Measurements from ENCODE around the gene SLC51A.
A peak's percentile ranks its signal among the peaks of the same experiment; 100 is the strongest.
"Not testable (repeated sequence)": the region's sequence is repeated elsewhere in the genome, so short reads cannot be mapped to it uniquely, and the experiment has no call there.

Gene SLC51A

GRCh38 chr3:196235452-196236122 is 19.3 kb downstream of the SLC51A start:
- ChIA-PET POLR2A (no interaction called here), CTCF (interaction anchor here (1.1 to 1.9 kb wide), 5 partner anchors 17 to 293 kb away, joined by 3 to 11 read pairs (median 4); no protein-coding TSS in a partner anchor)
- no peak overlapping the region for H3K4me3 ChIP-seq (ENCODE audit: low read depth, low read length)
- no peak for DNase-seq (ENCODE audit: low read depth, low spot score)
- TF ChIP-seq, protein P1, sequence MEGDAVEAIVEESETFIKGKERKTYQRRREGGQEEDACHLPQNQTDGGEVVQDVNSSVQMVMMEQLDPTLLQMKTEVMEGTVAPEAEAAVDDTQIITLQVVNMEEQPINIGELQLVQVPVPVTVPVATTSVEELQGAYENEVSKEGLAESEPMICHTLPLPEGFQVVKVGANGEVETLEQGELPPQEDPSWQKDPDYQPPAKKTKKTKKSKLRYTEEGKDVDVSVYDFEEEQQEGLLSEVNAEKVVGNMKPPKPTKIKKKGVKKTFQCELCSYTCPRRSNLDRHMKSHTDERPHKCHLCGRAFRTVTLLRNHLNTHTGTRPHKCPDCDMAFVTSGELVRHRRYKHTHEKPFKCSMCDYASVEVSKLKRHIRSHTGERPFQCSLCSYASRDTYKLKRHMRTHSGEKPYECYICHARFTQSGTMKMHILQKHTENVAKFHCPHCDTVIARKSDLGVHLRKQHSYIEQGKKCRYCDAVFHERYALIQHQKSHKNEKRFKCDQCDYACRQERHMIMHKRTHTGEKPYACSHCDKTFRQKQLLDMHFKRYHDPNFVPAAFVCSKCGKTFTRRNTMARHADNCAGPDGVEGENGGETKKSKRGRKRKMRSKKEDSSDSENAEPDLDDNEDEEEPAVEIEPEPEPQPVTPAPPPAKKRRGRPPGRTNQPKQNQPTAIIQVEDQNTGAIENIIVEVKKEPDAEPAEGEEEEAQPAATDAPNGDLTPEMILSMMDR (IDR thresholded peaks at IDR 0.05; ENCODE audit: insufficient read depth, low read length, missing control alignments) = no peak

DNA sequence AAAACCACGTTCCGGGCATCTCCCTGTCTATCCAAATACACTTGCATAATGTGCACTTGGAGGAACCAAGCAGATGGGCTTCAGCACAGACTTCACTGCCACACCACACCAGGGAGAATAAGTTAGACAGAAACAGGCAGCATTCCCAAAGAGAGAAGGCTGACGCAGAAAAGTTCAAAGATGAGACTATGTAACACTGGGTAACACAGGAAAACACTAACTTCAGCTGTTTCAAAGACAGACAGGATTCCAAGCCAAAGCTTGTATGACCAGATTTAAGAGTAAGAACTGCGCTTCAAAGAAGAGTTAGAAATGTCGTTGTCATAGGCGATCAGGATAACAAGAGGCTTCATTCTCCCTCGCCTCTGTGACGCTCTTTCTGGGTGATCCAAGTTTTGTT is 19.9 kb downstream of the SLC51A start:
- DNase-seq (ENCODE audit: low read depth, low spot score) = no peak
- CTCF ChIA-PET = interaction anchor here (1.3 to 1.9 kb wide), 4 partner anchors 17 to 293 kb away, joined by 3 to 11 read pairs (median 7); no protein-coding TSS in a partner anchor
- TF ChIP-seq, protein P1 (IDR thresholded peaks at IDR 0.05; ENCODE audit: insufficient read depth, low read length, missing control alignments) = no peak
- no peak overlapping the region for H3K4me3 ChIP-seq (ENCODE audit: low read depth, low read length)
- POLR2A ChIA-PET = no interaction called here

DNA sequence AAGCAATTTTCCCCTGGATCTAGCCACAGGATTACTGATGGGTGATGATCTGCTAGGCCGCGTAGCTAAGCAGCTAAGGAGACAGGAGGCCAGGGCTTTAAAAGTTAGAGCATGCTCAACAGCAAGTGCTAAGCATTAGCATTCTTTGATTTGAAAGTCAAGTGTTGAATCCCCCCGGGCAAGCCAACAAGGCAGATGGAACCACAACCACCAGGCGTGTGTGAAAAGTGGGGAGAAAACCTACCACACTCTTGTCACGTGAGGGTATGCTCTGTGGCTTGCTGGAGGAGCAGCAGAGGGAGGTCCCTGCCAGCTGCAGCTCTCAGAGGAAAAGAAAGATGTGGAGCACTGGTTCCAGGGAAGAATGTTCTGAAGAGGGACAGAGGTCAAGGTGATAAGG is 20.9 kb downstream of the SLC51A start:
- CTCF ChIA-PET = interaction anchor here (1.2 to 2.0 kb wide), 4 partner anchors 16 to 286 kb away, joined by 3 to 6 read pairs (median 4); no protein-coding TSS in a partner anchor
- DNase-seq (ENCODE audit: low read depth, low spot score) = no peak
- TF ChIP-seq, protein P1 (IDR thresholded peaks at IDR 0.05; ENCODE audit: insufficient read depth, low read length, missing control alignments) = no peak
- POLR2A ChIA-PET = no interaction called here
- no peak overlapping the region for H3K4me3 ChIP-seq (ENCODE audit: low read depth, low read length)

- TF ChIP-seq, protein P1 (IDR thresholded peaks at IDR 0.05; ENCODE audit: insufficient read depth, low read length, missing control alignments) = no peak
- DNase-seq (ENCODE audit: low read depth, low spot score) = peak; percentile 29
- POLR2A ChIA-PET = no interaction called here
- CTCF ChIA-PET = interaction anchor here (1.2 to 2.0 kb wide), 3 partner anchors 17 to 284 kb away, joined by 3 to 6 read pairs (median 5); no protein-coding TSS in a partner anchor
- no peak overlapping the region for H3K4me3 ChIP-seq (ENCODE audit: low read depth, low read length)
Measured at GRCh38 chr3:196238612-196239560, 22.6 kb downstream of the SLC51A start.

DNA sequence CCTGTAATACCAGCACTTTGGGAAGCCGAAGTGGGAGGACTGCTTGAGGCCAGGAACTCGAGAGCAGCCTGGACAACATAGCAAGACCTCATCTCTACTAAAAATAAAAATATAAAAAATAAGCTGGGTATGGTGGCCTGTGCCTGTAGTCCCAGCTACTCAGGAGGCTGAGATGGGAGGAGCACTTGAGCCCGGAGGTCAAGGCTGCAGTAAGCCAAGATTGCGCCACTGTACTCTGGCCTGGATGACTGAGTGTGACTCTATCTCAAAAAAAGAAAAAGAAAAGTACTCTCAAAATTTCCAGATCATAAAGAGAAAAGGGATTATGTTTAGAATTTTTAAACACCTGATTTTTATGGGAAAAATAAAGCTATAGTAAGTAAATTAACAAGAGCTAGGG is 24.1 kb downstream of the SLC51A start:
- H3K4me3 ChIP-seq (ENCODE audit: low read depth, low read length) = no peak overlapping the region
- ChIA-PET POLR2A (no interaction called here), CTCF (interaction anchor here (0.6 to 3.3 kb wide), 5 partner anchors 14 to 288 kb away, joined by 3 to 28 read pairs (median 4); no protein-coding TSS in a partner anchor)
- DNase-seq (ENCODE audit: low read depth, low spot score) = no peak
- TF ChIP-seq, protein P1 (IDR thresholded peaks at IDR 0.05; ENCODE audit: insufficient read depth, low read length, missing control alignments) = no peak

DNA sequence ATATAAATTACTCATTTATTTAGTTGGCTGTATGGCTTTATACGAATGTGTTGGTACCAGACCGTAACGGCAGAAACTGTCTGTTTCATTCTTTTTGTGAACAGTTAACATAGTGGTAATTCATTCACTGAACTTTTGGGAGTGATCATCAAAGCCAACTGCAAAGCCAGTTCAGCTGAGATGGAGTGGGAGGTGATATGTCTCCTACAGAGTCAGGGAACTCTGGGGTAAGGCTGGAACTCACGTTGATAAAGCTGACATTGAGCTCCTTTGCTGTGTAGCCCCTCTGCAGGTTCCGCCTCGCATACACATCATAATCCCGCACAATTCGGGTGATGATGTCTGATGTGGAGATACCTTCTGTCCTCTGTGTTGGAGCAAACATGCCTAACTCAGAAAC is 25.4 kb downstream of the SLC51A start:
- H3K4me3 ChIP-seq (ENCODE audit: low read depth, low read length) = no peak overlapping the region
- ChIA-PET POLR2A (no interaction called here), CTCF (interaction anchor here (1.0 to 3.3 kb wide), 2 partner anchors 12 to 45 kb away, joined by 3 to 28 read pairs; no protein-coding TSS in a partner anchor)
- TF ChIP-seq, protein P1 (IDR thresholded peaks at IDR 0.05; ENCODE audit: insufficient read depth, low read length, missing control alignments) = no peak
- DNase-seq (ENCODE audit: low read depth, low spot score) = no peak

- H3K4me3 ChIP-seq (ENCODE audit: low read depth, low read length); POLR2A ChIA-PET; DNase-seq (ENCODE audit: low read depth, low spot score): not testable (repeated sequence)
- CTCF ChIA-PET = interaction anchor here (0.9 kb wide), 1 partner anchor 10 kb away, joined by 3 read pairs; no protein-coding TSS in a partner anchor
Measured at GRCh38 chr3:196244166-196244565, 27.8 kb downstream of the SLC51A start.

All from AG04449 (cell line).